Measurements from ENCODE around the gene NRF1.

GRCh38 chr7:129796186-129796775 is 184.8 kb downstream of the NRF1 start:
- TF ChIP-seq CTCF (IDR thresholded peaks at IDR 0.05; ENCODE audit: control extremely low read depth in 1 of 3, insufficient read depth in 1 of 3, low read depth in 1 of 3, low read length in 3 of 3) = no peak
- TF ChIP-seq KDM1A (IDR thresholded peaks at IDR 0.05; ENCODE audit: borderline replicate concordance, low read length) = no peak
- TF ChIP-seq POLR2AphosphoS5 (IDR thresholded peaks at IDR 0.05; ENCODE audit: low read depth, low read length) = no peak
- TF ChIP-seq EZH2 (IDR thresholded peaks at IDR 0.05; ENCODE audit: low read depth, low read length, severe bottlenecking) = no peak
- no peak for TF ChIP-seq CBX5 (IDR thresholded peaks at IDR 0.05; ENCODE audit: low read depth, low read length)
